GM18520 (cell line): Measurements from ENCODE around the gene GOLPH3L.
"Not testable (repeated sequence)": the region's sequence is repeated elsewhere in the genome, so short reads cannot be mapped to it uniquely, and the experiment has no call there.

ENCODE experiments used
- ATAC-seq: cut with Tn5 transposase; IDR thresholded peaks from one replicate; pipeline ENCODE4 v1.9.1; 2021; ENCODE audit not compliant: unreplicated experiment

The GOLPH3L gene

DNA sequence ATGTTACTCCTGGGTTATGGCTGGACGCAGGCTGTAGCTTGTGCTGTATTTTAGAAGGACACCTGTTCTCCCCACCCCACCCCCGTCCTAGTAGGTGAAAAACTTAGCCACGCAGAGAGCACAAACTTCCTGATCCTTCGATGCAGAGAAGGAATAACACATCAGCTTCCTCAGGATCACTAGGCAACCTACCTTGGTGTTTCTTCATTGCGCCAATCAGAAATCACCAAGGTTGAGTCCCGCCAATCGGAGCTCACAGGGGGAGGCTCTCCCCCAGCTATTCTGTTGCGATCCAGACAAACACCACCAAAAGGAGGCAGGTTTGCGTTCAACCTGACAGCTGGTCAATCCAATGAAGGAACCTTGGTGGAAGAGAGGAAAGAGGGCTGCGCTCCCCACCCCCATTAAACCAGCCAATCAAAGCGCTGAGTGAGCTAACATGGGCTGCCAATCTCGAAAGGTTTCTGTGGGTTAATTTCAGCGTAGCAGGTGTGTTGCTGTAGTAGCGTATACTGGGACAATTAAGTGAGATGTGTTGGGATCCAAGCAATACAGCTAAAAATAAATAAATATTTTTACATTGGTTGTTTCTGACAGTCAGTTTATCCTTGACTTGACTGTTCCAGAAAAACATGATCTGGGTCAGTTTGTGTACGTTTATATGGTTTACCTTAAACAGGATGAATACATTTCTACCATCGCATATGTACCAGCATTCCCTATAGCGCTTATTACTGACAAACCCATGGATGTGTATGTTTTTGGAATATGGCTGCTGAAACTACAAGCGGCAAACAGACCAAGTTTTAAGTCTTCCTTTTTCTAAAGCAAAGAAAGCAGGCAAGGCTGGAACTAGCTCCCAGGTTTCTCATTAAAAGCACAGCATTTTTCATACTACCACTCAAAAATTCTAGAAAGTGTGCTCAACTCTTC lies at the start of gene GOLPH3L:
Gene GOLPH3L, minus strand, starts transcription at position 160 of the 933 bp plus-strand sequence. CDS start 2,316 bp downstream, outside the sequence.
- peak; percentile 99 for ATAC-seq

GRCh38 chr1:150730130-150730721 lies 33.3 kb upstream of the GOLPH3L start:
- no peak for ATAC-seq

GRCh38 chr1:150724336-150724735 lies 27.4 kb upstream of the GOLPH3L start:
- ATAC-seq: no peak

DNA sequence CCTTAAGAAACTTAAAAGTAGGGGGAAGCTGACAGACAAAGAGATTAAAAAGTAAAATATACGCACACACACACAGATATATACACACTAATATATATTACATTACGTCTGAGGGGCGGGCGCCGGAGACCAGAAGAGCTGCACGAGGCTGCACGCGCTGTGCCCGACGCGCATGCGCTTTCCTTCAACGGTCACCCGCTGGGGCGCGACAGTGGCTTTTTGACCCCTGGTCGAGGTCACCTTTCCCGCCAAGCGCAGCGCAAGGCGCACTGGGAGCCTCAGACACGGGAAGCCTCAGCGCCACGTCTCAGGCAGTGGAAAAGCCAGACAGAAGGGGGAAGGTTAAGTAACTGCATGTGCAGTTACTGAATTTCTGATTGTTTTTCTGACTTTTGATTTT lies 23.7 kb upstream of the GOLPH3L start, which contains the start of gene HORMAD1:
Gene HORMAD1, minus strand, starts transcription at position 193 of the 400 bp plus-strand sequence. CDS start 1,390 bp downstream, outside the sequence.
- ATAC-seq: no peak

- ATAC-seq: no peak
Measured at GRCh38 chr1:150720098-150720497, 23.1 kb upstream of the GOLPH3L start.

DNA sequence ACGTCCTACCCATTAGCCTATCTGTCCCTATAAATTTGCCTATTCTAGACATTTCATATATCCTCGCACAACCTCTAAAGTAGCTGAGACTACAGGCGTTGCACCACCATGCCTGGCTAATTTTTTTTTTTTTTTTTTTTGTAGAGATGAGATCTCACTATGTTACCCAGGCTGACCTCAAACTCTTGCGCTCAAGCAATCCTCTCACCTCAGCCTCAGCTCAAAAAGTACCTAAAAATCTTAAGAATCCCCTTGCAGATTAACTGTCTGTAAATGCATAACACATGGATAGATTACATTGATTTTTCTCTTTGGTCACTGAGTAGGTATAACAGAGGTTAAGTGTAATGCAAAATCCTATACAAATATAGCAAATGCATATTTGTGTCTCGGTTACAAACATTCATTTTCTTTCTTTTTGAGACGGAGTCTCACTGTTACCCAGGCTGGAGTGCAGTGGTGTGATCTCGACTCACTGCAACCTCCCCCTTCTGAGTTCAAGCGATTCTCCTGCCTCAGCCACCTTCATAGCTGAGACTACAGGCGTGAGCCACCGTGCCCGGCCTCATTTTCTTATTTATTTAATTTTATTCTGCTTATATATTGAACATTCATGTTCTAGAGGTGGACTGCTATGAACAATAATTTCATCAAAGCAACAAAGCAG lies 21.4 kb upstream of the GOLPH3L start:
- ATAC-seq: peak; percentile 67

- ATAC-seq: not testable (repeated sequence)
Measured at GRCh38 chr1:150709031-150709430, 12.1 kb upstream of the GOLPH3L start.

DNA sequence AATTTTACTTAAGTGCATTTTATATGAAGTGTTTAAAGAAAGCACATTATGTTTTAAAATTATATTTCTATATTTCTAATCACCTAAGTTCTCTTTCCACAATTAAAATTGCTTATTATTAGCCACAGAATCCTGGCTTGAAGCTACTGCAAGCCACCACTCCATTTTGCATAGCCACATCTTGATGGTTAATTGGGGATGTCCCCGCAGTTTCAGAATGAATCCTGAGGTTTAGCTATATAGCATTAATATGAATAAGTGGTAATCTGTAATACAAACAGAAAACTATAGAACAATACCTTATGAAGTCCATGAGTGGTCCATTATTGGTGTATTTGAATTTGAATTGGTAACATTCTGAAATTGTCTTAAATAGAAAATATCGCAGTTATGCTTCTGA lies 11.6 kb upstream of the GOLPH3L start:
- peak; percentile 63 for ATAC-seq

DNA sequence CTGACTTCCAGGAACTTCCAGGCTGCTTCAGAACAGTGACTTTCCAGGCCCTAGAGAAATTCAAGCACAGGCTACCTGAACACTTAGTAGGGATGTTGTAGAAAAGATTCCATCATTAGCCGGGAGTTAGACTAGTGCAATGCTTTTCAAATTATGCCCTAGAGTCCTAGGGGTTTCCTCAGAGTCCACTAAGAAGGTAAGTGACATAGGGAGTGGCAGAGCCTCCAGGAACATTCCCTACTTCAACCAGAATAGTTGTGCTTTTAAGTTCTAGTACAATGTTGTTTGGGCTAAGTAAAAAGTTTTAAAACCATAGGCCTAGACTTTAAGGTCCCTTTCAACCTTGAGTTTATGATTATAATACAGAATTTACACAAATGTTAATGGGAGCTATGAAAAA lies 9.1 kb upstream of the GOLPH3L start:
- no peak for ATAC-seq

DNA sequence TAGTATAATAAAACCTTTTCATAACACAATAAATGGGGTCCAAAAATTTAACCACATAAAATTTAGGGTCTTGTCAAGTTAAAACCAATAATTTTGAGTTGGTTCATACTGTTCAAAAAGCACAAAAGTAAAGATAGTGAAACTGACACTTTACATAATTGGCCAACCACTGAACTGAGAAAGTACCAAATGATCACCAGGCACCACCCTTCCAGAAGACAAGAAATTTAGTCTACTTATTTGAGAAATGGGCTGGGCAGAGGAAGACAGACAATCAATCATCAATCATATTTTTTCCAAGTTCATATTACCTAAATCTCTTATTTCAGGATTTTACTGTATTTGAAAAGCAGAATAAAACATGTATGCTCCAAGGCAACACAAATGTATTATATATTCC lies 6.5 kb upstream of the GOLPH3L start:
- no peak for ATAC-seq

DNA sequence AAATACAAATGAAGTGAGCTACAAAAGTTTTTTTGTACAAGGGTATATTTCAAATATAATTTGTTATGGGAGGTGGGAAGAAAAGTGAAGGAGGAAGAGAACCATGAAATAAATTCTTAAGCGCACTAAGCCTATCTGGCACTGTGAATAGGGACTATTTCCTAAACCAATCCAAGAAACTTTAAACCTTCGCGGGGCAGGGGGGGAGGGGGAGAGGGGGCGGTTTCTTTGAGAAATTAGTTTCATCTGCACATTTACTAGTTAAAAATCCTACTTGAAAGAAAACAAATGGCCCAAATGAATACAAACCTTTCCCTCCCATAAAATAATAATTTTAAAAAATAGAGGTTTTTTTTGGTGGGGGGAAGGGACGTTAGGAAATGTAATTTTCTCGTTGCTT lies 364 bp downstream of the GOLPH3L start:
- no peak for ATAC-seq

DNA sequence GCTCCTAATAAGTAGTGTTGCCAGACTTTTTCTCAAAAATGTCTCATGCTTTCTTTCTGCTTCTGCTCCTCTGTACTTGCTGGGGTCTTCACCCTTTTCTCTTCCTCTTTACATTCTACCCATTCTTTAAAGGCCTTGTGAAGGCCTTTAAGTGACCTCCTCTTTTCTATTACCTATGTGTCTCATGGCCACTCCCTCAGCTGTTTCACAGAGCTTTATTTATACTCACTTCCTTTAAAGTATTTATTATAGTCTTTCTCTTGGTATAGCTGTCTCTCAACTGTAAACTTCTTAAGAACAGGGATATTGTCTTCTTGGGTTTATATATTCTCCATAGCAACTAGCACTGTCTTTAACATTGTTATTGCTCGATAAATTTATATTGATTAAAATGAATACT lies 792 bp downstream of the GOLPH3L start:
- ATAC-seq: no peak

DNA sequence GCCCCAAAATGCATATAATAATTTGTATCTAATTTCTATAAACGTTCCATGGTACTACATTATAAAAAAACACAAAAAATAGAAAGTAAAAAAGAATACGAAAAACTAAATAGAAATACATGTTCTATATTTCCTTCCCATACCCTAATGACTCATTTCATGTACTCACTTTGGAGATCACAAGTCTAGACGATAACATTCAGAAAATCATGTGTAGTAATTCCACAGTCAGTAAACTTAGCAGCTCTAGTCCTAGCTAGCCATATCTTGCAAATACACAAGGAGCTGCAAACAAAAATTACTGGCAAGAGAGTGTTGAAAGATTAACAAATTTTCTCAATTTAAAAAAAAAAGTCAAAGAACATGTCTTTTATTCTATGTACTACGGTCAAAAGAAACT lies 1.4 kb downstream of the GOLPH3L start:
- no peak for ATAC-seq

GRCh38 chr1:150692720-150693119 lies 4.2 kb downstream of the GOLPH3L start:
- no peak for ATAC-seq

DNA sequence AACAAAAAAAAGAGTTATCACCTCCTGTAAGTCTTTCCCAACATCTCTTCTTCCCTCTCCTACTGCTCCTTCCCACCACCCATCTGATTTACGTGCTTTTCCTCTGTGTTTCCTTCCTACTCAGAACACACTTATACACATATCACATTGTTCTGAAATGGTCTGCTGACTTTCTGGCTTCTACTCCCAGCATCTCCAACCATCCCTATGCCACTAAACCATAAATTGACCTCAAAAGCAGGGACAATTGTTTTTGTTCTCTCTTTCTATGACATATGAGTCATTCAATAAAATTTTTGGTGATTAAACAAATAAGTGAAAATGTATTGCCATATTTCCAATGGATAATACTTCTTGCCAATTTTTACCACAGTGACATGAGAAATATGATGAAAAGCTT lies 8.2 kb downstream of the GOLPH3L start:
- no peak for ATAC-seq

- ATAC-seq: no peak
Measured at GRCh38 chr1:150686275-150686674, 10.7 kb downstream of the GOLPH3L start.

- ATAC-seq: no peak
Measured at GRCh38 chr1:150683914-150684313, 13.0 kb downstream of the GOLPH3L start.

DNA sequence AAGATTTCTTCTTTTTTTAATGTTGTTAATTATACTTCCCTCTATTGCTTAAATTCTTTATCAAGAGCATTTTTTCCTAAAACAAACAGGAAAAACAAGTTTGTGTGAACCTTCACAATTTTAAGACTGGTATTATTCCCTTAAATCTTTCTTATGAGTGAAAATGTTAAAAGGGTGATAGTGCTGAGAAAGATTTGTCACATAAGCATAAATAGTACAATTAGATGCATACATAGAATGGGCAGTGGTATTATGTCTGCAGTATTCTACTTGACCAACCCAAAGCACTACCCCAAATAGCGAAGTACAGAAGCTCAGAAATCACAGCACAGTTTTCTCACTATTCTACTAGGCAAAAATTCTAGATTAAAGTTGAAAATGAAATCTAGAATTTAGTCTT lies 18.0 kb downstream of the GOLPH3L start:
- no peak for ATAC-seq

DNA sequence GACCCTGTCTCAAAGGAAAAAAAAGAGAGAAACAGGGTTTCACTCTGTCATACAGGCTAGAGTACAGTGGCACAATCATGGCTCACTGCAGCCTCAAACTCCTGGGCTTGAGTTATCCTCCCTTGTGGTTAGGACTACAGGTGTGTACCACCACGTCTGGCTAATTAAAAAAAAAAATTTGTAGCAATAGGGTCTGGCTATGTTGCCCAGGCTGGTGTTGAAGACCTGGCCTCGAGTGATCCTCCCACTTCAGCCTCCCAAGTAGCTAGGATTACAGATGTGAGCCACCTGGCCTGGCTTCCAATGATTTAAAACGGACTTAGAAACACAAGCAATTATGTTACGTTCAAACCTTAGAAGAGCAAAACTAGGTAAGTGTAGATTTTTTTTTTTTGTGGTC lies 22.1 kb downstream of the GOLPH3L start:
- no peak for ATAC-seq

DNA sequence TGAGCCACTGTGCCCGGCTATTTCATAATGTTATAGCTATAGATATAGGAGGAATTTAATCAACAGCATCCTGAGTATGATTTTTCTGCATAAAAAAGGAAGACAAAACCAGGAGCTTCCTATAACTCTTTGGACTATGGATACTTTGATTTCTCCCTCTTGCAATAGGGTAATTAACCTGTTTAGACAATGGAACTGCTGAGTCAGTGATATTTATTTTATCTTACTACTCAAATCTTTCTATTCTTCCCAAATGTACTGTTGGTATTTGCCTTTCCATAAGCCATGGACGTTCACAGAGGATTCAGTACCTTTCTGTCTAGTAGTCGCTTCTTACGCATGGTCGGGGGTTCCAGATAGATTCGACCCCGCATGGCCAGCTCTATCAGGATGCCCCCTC lies 33.6 kb downstream of the GOLPH3L start:
- ATAC-seq: no peak

GRCh38 chr1:150662811-150663210 lies 34.1 kb downstream of the GOLPH3L start:
- no peak for ATAC-seq

- no peak for ATAC-seq
Measured at GRCh38 chr1:150661156-150661555, 35.8 kb downstream of the GOLPH3L start.
